Prostate gland (tissue), 2 donors: ENCODE results near the gene C4orf36. TPM values are rescaled to one million over a fixed set of nuclear protein-coding genes. Genes with fewer than 3 reads are reported as not detected.
"Not testable (repeated sequence)": the region's sequence is repeated elsewhere in the genome, so short reads cannot be mapped to it uniquely, and the experiment has no call there.

Experiments used
- DNase-seq: peaks from one replicate; pipeline ENCODE4 v3.0.0-alpha.2; 2019; ENCODE audit warnings: low spot score
- H3K27ac ChIP-seq, 2 donors: fragments of 200-600 bp; sonication (generic); 2 replicates each; pipeline ENCODE4 v1.5.1; 2017 to 2019
- H3K27me3 ChIP-seq: fragments of 200-600 bp; sonication (generic); replicated peaks from 2 replicates; pipeline ENCODE4 v1.5.1; 2019; ENCODE audit not compliant: insufficient read depth
- H3K36me3 ChIP-seq, 2 donors: fragments of 200-600 bp; sonication (generic); 1 replicate in 1 of 2; 2 replicates in 1 of 2; pipeline versions ENCODE4 v1.5.1 to v1.8.1; 2017 to 2019
- H3K4me1 ChIP-seq: fragments of 200-600 bp; sonication (generic); replicated peaks from 2 replicates; pipeline ENCODE4 v1.5.1; 2019
- H3K4me3 ChIP-seq, 2 donors: fragments of 200-600 bp; sonication (generic); 2 replicates each; pipeline ENCODE4 v1.5.1; 2017 to 2019
- H3K9me3 ChIP-seq: fragments of 200-600 bp; sonication (generic); 2 replicates; pipeline ENCODE4 v1.5.1; 2017
- POLR2A ChIP-seq: fragments of 450-650 bp; IDR thresholded peaks from one replicate; pipeline ENCODE4 v1.6.1; 2016; ENCODE audit warnings: antibody characterized with exemption, mild to moderate bottlenecking
- POLR2AphosphoS5 ChIP-seq: sonication (generic); formaldehyde crosslinking; IDR thresholded peaks from one replicate; pipeline ENCODE4 v1.6.1; 2017; ENCODE audit warnings: antibody characterized with exemption
- WGBS: methylation state at CpG from one replicate; pipeline ENCODE4 v1.1.5; 2018; 5-methylcytosine and 5-hydroxymethylcytosine counted together
- intact Hi-C: fragments of 100-400 bp; cut with DNase I; formaldehyde crosslinking; loops from one replicate; pipeline ENCODE4 v1.14.2; 2022
- total RNA-seq, 2 donors: library from RNA; depleted of rRNA; stranded (reverse); fragments of >200 nt; gene quantifications; one replicate each; pipeline ENCODE4 v1.1.0, GENCODE V29; 2016
- TF ChIP-seq, protein P1 (sequence below), 4 experiments: fragments of 200-600 bp in 2 of 4; fragments of 450-650 bp in 2 of 4; sonication (generic) in 2 of 4; IDR thresholded peaks; 1 replicate in 3 of 4; 2 replicates in 1 of 4; pipeline ENCODE4 v1.5.1; 2016 to 2019; ENCODE audit warnings: antibody characterized with exemption in 4 of 4, mild to moderate bottlenecking in 2 of 4, moderate library complexity in 2 of 4

Gene C4orf36
- total RNA-seq, 2 donors from 2014 or later: 3.4 TPM; not detected in 1

DNA sequence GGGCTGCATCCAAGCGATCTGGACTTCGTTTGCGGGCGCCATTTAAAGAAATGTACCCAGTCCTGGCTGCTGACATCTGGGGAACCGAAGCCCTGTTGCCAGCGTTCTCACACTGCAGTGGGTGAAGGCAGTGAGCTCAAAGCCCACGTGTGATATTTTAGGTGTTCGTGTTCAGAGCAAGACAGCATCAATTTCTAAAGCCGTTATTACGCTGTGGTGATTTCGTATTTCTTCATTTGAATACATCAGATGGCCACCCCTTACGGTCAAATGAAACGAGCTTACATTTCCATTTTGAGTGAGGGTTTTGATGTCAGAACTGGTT is 376 bp upstream of the C4orf36 start:
- Histone ChIP-seq H3K4me3 (peak overlapping the region; percentile 68 to 73), H3K4me1 (no peaks in the 10 kb centered on the region), H3K36me3 (no peaks in the 10 kb centered on the region), H3K27ac (peak overlapping the region; percentile 89 to 92), H3K27me3 (no peaks in the 10 kb centered on the region), H3K9me3 (no peaks in the 10 kb centered on the region)
- intact Hi-C loops: loop anchor here (2.0 to 10.0 kb wide), 2 partner anchors 108 to 298 kb away; partner anchors contain the start of gene PTPN13
- TF ChIP-seq, protein P1, sequence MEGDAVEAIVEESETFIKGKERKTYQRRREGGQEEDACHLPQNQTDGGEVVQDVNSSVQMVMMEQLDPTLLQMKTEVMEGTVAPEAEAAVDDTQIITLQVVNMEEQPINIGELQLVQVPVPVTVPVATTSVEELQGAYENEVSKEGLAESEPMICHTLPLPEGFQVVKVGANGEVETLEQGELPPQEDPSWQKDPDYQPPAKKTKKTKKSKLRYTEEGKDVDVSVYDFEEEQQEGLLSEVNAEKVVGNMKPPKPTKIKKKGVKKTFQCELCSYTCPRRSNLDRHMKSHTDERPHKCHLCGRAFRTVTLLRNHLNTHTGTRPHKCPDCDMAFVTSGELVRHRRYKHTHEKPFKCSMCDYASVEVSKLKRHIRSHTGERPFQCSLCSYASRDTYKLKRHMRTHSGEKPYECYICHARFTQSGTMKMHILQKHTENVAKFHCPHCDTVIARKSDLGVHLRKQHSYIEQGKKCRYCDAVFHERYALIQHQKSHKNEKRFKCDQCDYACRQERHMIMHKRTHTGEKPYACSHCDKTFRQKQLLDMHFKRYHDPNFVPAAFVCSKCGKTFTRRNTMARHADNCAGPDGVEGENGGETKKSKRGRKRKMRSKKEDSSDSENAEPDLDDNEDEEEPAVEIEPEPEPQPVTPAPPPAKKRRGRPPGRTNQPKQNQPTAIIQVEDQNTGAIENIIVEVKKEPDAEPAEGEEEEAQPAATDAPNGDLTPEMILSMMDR (IDR thresholded peaks at IDR 0.05): no peak
- TF ChIP-seq POLR2A: no peak
- no peak for TF ChIP-seq POLR2AphosphoS5
- no peak for DNase-seq
- 6% methylated on average over 13 of the region's 13 CpGs for WGBS

DNA sequence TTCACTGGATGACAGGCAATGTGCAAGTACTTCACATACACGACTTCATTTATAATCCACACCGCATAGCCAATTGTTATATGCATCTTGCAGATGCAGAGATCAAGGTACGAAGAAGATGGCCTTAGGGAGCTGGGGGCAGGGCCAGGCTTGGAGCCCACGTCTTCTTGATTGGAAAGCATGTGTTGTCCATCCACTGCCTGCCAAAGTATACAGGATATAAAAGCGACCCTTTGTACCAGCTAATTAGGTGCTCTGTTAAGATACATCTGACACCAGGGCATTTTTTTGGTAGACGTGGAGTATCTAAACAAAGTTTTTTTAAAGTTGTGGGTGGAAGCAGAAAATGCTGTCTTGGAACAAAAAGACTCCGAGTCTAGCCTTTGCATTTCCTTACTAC is 1.4 kb downstream of the C4orf36 start:
- H3K4me1 ChIP-seq: no peaks in the 10 kb centered on the region
- DNase-seq: no peak

DNA sequence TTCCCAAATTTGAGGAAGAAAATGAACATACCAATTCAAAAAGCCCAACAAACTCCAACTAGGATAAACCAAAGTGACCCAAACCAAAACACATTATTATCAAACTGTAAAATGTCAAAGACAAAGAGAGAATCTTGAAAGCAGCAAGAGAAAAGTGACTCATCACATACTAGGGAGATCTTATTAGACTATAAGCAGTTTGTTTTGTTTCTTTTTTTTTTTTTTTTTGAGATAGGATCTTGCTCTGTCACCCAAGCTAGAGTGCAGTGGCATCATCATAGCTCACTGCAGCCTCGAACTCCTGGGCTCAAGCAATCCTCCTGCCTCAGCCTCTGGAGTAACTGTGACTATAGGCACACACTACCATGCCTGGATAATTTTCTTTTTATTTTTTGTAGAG is 12.6 kb downstream of the C4orf36 start:
- Histone ChIP-seq H3K4me1 (no peaks in the 10 kb centered on the region), H3K9me3 (no peaks in the 10 kb centered on the region), H3K36me3 (no peaks in the 10 kb centered on the region), H3K27me3 (no peaks in the 10 kb centered on the region), H3K27ac (no peak overlapping the region), H3K4me3 (no peak overlapping the region)
- TF ChIP-seq POLR2AphosphoS5: no peak
- TF ChIP-seq, protein P1 (IDR thresholded peaks at IDR 0.05): no peak
- no peak for TF ChIP-seq POLR2A
- WGBS: 81% methylated on average over 1 of the region's 1 CpG
- no peak for DNase-seq
- intact Hi-C loops: no loop called here

More for the DNA sequence above, 1.4 kb downstream of the C4orf36 start:
- intact Hi-C loops: loop anchor here (10.0 kb wide), 1 partner anchor 106 kb away; no protein-coding TSS in a partner anchor
- Histone ChIP-seq H3K36me3 (no peaks in the 10 kb centered on the region), H3K27me3 (no peaks in the 10 kb centered on the region), H3K4me3 (no peak overlapping the region), H3K9me3 (no peaks in the 10 kb centered on the region), H3K27ac (peak overlapping the region; percentile 89 to 92)
- TF ChIP-seq, protein P1 (IDR thresholded peaks at IDR 0.05): no peak
- TF ChIP-seq POLR2A: no peak
- WGBS: 29% methylated on average over 7 of the region's 7 CpGs

DNA sequence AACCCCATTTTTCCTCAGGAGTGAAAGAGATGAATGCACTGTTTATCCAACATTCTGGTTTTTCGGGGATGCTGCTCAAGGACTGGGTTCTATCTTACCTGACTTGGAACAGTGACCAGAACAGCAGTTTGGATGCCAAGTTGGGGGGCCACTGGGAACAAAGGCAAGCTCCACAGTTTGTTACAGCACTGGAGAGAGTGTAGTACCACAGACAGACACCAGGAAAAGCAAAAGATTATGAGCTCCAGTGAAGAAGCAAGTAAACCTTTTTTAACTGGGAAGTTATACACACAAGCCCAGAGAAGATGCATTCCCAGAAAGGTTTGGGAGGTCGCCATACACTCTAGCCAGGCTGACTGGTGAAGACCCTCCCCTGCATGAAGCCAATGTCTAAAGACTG is 13.6 kb downstream of the C4orf36 start:
- Histone ChIP-seq H3K27ac (no peak overlapping the region), H3K9me3 (no peaks in the 10 kb centered on the region), H3K27me3 (no peaks in the 10 kb centered on the region), H3K4me1 (no peaks in the 10 kb centered on the region), H3K4me3 (no peak overlapping the region), H3K36me3 (no peaks in the 10 kb centered on the region)
- no peak for TF ChIP-seq POLR2A
- no peak for TF ChIP-seq POLR2AphosphoS5
- TF ChIP-seq, protein P1 (IDR thresholded peaks at IDR 0.05): no peak
- intact Hi-C loops: no loop called here
- WGBS: 94% methylated on average over 2 of the region's 2 CpGs
- no peak for DNase-seq

- no peaks in the 10 kb centered on the region for H3K4me1 ChIP-seq
- TF ChIP-seq POLR2AphosphoS5: no peak
- no peak for TF ChIP-seq POLR2A
- TF ChIP-seq, protein P1 (IDR thresholded peaks at IDR 0.05): no peak
- intact Hi-C loops: no loop called here
- no peaks in the 10 kb centered on the region for H3K27me3 ChIP-seq
- WGBS: 81% methylated on average over 4 of the region's 4 CpGs
- H3K36me3 ChIP-seq: no peaks in the 10 kb centered on the region
- H3K9me3 ChIP-seq: no peaks in the 10 kb centered on the region
- no peak overlapping the region for H3K4me3 ChIP-seq
- DNase-seq: no peak
- H3K27ac ChIP-seq: no peak overlapping the region
Measured at GRCh38 chr4:86876894-86877685, 15.1 kb downstream of the C4orf36 start.

DNA sequence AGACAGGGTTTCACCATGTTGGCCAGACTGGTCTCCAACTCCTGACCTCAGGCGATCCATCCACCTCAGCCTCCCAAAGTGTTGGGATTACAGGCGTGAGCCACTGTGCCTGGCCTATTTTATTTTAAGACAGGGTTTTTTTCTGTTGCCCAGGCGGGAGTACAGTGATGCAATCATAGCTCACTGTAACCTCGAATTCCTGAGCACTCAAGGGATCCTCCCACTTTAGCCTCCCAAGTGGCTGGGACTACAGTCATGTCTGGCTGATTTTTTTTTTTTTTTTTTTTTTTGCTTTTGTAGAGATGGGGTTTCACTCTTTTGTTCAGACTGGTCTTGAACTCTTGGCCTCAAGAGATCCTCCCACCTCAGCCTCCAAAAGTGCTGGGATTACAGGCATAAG is 16.8 kb downstream of the C4orf36 start:
- H3K27me3 ChIP-seq, H3K36me3 ChIP-seq, H3K9me3 ChIP-seq, H3K27ac ChIP-seq, DNase-seq, intact Hi-C loops, H3K4me1 ChIP-seq, H3K4me3 ChIP-seq: not testable (repeated sequence)
- 89% methylated on average over 4 of the region's 4 CpGs for WGBS
